22Rv1 (cell line): ENCODE data around the gene PNPLA8.

ENCODE experiments used
- H3K27ac ChIP-seq: fragments of 450-650 bp; 2 replicates; pipeline ENCODE4 v1.5.1; 2017
- ZFX ChIP-seq: fragments of 450-650 bp; IDR thresholded peaks from 2 replicates; pipeline ENCODE4 v1.6.1; 2017; ENCODE audit warnings: antibody characterized with exemption, borderline replicate concordance
- TF ChIP-seq, protein P1 (sequence below): fragments of 450-650 bp; IDR thresholded peaks from 2 replicates; pipeline ENCODE4 v1.5.1; 2017; ENCODE audit warnings: mild to moderate bottlenecking

The PNPLA8 gene

DNA sequence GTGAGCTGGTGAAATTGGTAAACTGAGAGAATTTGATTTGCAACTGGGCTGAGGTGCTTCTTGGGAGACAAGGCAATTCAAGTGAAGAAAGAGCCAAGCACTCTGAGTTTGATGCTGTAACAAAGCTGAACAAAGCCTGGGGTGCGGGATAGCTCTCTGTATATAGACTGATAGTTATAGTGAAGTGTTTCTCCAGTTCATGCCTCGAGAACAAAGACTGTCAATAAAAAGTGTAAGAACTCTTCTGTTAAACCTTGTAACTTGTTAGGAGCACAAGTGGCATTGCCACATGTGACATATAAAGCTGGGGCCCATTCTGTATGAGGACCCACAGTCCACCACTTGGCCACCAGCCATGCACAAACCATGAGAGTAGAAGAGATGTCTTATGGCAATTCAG lies 11.3 kb upstream of the PNPLA8 start:
- TF ChIP-seq, protein P1, sequence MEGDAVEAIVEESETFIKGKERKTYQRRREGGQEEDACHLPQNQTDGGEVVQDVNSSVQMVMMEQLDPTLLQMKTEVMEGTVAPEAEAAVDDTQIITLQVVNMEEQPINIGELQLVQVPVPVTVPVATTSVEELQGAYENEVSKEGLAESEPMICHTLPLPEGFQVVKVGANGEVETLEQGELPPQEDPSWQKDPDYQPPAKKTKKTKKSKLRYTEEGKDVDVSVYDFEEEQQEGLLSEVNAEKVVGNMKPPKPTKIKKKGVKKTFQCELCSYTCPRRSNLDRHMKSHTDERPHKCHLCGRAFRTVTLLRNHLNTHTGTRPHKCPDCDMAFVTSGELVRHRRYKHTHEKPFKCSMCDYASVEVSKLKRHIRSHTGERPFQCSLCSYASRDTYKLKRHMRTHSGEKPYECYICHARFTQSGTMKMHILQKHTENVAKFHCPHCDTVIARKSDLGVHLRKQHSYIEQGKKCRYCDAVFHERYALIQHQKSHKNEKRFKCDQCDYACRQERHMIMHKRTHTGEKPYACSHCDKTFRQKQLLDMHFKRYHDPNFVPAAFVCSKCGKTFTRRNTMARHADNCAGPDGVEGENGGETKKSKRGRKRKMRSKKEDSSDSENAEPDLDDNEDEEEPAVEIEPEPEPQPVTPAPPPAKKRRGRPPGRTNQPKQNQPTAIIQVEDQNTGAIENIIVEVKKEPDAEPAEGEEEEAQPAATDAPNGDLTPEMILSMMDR, result no peak
- no peak for TF ChIP-seq ZFX
- H3K27ac ChIP-seq, result no peak overlapping the region

DNA sequence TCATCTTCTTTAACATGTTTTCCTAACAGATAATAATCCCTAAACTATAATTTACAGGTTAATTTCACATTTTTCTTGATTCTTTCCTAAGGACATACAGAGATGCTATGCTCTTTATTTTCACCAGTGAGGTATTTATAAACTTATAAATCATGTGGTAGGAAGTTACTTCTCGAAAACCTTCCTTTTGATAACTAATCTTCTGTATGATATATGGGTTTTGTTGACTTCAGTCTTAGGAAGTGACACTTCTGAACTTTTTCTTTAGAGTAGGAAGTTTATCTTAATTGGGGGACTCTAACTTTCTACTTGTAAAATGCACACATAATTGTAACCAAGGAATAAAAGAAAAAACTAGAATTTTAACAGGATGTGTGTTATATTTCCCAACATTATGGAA lies 9.8 kb upstream of the PNPLA8 start:
- TF ChIP-seq, protein P1, result no peak
- no peak for TF ChIP-seq ZFX
- H3K27ac ChIP-seq, result no peak overlapping the region

DNA sequence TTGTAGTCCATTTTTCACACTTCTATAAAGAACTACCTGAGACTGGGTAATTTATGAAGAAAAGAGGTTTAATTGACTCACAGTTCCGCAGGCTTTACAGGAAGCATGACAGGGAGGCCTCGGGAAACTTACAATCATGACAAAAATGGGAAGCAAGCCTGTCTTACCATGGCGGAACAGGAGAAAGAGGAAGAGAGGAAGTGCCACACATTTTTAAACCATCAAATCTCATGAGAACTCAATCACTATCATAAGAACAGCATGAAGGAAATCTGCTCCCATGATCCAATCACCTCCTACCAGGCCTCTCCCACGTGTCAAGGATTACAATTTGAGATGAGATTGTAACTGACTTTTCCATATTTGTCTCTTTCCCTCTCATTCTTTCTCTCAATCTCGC lies 9.3 kb upstream of the PNPLA8 start:
- no peak overlapping the region for H3K27ac ChIP-seq
- TF ChIP-seq, protein P1, result no peak
- no peak for TF ChIP-seq ZFX

DNA sequence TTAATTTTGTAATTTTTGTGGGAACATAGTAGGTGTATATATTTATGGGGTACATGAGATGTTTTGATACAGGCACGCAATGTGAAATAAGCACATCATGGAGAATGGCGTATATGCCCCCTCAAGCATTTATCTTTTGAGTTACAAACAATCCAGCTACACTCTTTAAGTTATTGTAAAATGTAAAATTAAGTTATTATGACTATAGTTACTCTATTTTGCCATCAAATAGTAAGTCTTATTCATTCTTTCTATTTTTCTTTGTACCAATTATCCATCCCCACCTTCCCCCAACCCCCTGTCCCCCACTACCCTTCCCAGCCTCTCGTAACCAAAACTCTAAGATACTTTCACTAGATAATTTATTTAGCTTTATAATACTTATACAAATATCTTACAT lies 7.8 kb upstream of the PNPLA8 start:
- TF ChIP-seq, protein P1, result no peak
- no peak for TF ChIP-seq ZFX
- no peak overlapping the region for H3K27ac ChIP-seq

DNA sequence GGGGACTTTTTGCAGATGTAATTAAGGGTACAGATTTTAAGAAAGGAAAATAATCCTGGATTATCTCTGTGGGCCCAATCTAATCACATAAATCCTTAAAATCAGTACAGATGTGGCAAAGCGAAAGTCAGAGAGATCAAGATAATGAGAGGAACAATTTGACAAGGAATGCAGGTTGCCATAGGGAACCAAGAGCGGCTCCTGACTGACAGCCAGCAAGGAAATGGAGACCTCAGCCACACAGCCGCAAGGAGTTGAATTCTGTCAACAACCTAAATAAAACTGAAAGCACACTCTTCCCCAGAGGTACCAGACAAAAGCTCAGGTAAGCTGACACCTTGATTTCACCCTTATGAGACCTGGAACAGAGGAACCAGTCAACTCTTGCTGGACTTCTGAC lies 3.4 kb upstream of the PNPLA8 start:
- H3K27ac ChIP-seq, result no peak overlapping the region
- TF ChIP-seq, protein P1, result no peak
- no peak for TF ChIP-seq ZFX

DNA sequence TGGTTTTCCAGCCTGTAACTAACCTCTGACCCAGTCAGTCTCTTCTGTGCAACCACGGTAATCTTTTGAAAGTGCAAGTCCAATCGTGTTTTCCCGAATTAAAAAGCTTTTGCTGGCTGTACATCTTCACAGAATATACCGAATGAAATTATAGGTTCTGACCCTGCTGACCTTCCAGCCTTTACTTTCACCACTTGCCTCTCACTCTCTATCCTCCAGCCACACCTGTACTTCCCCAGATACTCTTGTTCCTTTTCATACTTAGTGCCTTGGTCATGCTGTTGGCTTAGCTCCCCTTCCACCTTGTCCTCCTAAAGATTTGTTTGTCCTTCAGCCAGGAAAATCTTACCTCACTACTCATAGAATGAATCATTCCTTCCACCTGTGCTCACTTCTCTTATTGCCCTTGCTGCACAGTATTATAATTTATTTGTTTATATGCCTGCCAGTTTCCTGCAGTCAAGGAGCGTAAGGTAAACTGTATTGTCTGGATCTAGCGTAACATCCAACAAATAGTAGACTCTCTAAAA lies 2.3 kb upstream of the PNPLA8 start:
- TF ChIP-seq, protein P1, result no peak
- no peak for TF ChIP-seq ZFX
- no peak overlapping the region for H3K27ac ChIP-seq

DNA sequence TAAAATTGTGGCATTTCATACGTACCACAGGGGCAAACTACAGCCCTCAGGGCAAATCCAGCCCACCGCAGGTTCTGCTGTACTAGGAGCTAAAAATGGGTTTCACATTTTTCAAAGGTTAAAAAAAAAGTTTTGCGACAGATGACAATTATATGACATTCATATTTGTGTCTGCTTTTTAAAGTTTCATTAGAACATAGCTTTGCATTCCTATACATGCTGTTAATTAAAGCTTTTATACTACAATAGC lies 758 bp upstream of the PNPLA8 start:
- H3K27ac ChIP-seq, result peak overlapping the region; percentile 91

More for the DNA sequence above, 758 bp upstream of the PNPLA8 start:
- TF ChIP-seq, protein P1, result no peak
- no peak for TF ChIP-seq ZFX
